Neuronal stem cell (in vitro differentiated cells): ENCODE data around the gene PRR29.
"Not testable (repeated sequence)": the region's sequence is repeated elsewhere in the genome, so short reads cannot be mapped to it uniquely, and the experiment has no call there.

Experiments
- DNase-seq: peaks from one replicate; pipeline ENCODE4 v3.0.0-alpha.2; 2013; ENCODE audit warnings: low spot score
- H2AFZ ChIP-seq: one replicate; pipeline ENCODE4 v1.6.1; 2013; ENCODE audit warnings: mild to moderate bottlenecking, low read length, inconsistent platforms
- H2AK5ac ChIP-seq: 2 replicates; pipeline ENCODE4 v1.6.1; 2013; ENCODE audit warnings: low read depth, mild to moderate bottlenecking, inconsistent platforms, low read length, moderate library complexity, mixed read lengths
- H2BK120ac ChIP-seq: 2 replicates; pipeline ENCODE4 v1.6.1; 2013; ENCODE audit warnings: low read depth, mild to moderate bottlenecking, inconsistent platforms, low read length, moderate library complexity, mixed read lengths
- H2BK12ac ChIP-seq: one replicate; pipeline ENCODE4 v1.6.1; 2013; ENCODE audit warnings: low read length, inconsistent platforms
- H2BK15ac ChIP-seq: 2 replicates; pipeline ENCODE4 v1.6.1; 2013; ENCODE audit warnings: mild to moderate bottlenecking, low read length, inconsistent platforms, mixed read lengths
- H2BK5ac ChIP-seq: one replicate; pipeline ENCODE4 v1.6.1; 2013; ENCODE audit warnings: inconsistent platforms, mild to moderate bottlenecking, low read length, moderate library complexity
- H3K14ac ChIP-seq: one replicate; pipeline ENCODE4 v1.6.1; 2013; ENCODE audit warnings: low read length, inconsistent platforms
- H3K18ac ChIP-seq: 2 replicates; pipeline ENCODE4 v1.6.1; 2013; ENCODE audit warnings: low read length, inconsistent platforms
- H3K23ac ChIP-seq: 2 replicates; pipeline ENCODE4 v1.6.1; 2013; ENCODE audit warnings: low read depth, mild to moderate bottlenecking, mixed read lengths, low read length, inconsistent platforms; ENCODE audit not compliant: poor library complexity
- H3K27ac ChIP-seq: replicated peaks from 3 replicates; pipeline ENCODE4 v1.5.1; 2013; ENCODE audit warnings: low read length, inconsistent platforms
- H3K27me3 ChIP-seq, 3 experiments: 2 replicates each; pipeline ENCODE4 v1.6.1; 2013; ENCODE audit warnings: low read length in 3 of 3, mild to moderate bottlenecking in 2 of 3, inconsistent platforms in 1 of 3, low read depth in 1 of 3, mixed read lengths in 1 of 3, moderate library complexity in 1 of 3; ENCODE audit not compliant: control insufficient read depth in 3 of 3, insufficient read depth in 3 of 3
- H3K36me3 ChIP-seq, 2 donors: replicated peaks in 1 of 2; 2 replicates each; pipeline ENCODE4 v1.6.1; 2013; ENCODE audit warnings: low read length in 2 of 2; ENCODE audit not compliant: control insufficient read depth in 2 of 2, insufficient read depth in 2 of 2
- H3K4ac ChIP-seq: 2 replicates; pipeline ENCODE4 v1.6.1; 2013; ENCODE audit warnings: inconsistent platforms, mild to moderate bottlenecking, low read length, moderate library complexity
- H3K4me1 ChIP-seq, 2 donors: 1 replicate in 1 of 2; 2 replicates in 1 of 2; pipeline ENCODE4 v1.6.1; 2013; ENCODE audit warnings: low read length in 2 of 2, low read depth in 1 of 2; ENCODE audit not compliant: control insufficient read depth in 2 of 2, insufficient read depth in 1 of 2
- H3K4me2 ChIP-seq: one replicate; pipeline ENCODE4 v1.6.1; 2013; ENCODE audit warnings: mild to moderate bottlenecking, low read length, inconsistent platforms; ENCODE audit not compliant: insufficient read depth, poor library complexity, severe bottlenecking
- H3K4me3 ChIP-seq, 2 donors: 2 replicates each; pipeline ENCODE4 v1.5.1; 2013; ENCODE audit warnings: low read length in 2 of 2, mild to moderate bottlenecking in 2 of 2, inconsistent platforms in 1 of 2, moderate library complexity in 1 of 2
- H3K79me1 ChIP-seq: one replicate; pipeline ENCODE4 v1.6.1; 2013; ENCODE audit warnings: low read depth, mild to moderate bottlenecking, inconsistent platforms, low read length, moderate library complexity
- H3K9ac ChIP-seq: one replicate; pipeline ENCODE4 v1.6.1; 2013; ENCODE audit warnings: mild to moderate bottlenecking, low read depth, low read length, inconsistent platforms; ENCODE audit not compliant: poor library complexity
- H3K9me3 ChIP-seq, 2 donors: replicated peaks in 1 of 2; 2 replicates each; pipeline versions ENCODE3 to v1.6.1; 2013; ENCODE audit warnings: low read length in 2 of 2, mild to moderate bottlenecking in 2 of 2, inconsistent platforms in 1 of 2, low read depth in 1 of 2, mixed read lengths in 1 of 2, moderate library complexity in 1 of 2; ENCODE audit not compliant: control insufficient read depth in 2 of 2, insufficient read depth in 1 of 2
- H4K8ac ChIP-seq: one replicate; pipeline ENCODE4 v1.6.1; 2013; ENCODE audit warnings: low read depth, mild to moderate bottlenecking, inconsistent platforms, low read length, moderate library complexity
- H4K91ac ChIP-seq: one replicate; pipeline ENCODE4 v1.6.1; 2013; ENCODE audit warnings: low read length, low read depth, mild to moderate bottlenecking, inconsistent platforms; ENCODE audit not compliant: poor library complexity
- WGBS, 2 donors: extraction: QIAGEN DNeasy Blood & Tissue Kit; methylation state at CpG; one replicate each; pipeline ENCODE4 v1.1.7; 2013; ENCODE audit warnings: missing lambda C conversion rate in 2 of 2, mixed read lengths in 1 of 2; ENCODE audit not compliant: insufficient read length in 2 of 2, insufficient replicate concordance in 1 of 2; ENCODE audit errors: extremely low coverage in 2 of 2; 5-methylcytosine and 5-hydroxymethylcytosine counted together

PRR29 gene

GRCh38 chr17:64007089-64007837 is 9.1 kb downstream of the PRR29 start:
- H3K9me3 ChIP-seq, H2BK12ac ChIP-seq, H2BK15ac ChIP-seq, H3K4me2 ChIP-seq, H2AK5ac ChIP-seq, H4K8ac ChIP-seq, H2BK120ac ChIP-seq, H3K23ac ChIP-seq, H4K91ac ChIP-seq, H2AFZ ChIP-seq, H2BK5ac ChIP-seq, DNase-seq, H3K9ac ChIP-seq, H3K27ac ChIP-seq, H3K4ac ChIP-seq, H3K79me1 ChIP-seq, H3K36me3 ChIP-seq, H3K14ac ChIP-seq, H3K4me1 ChIP-seq: not testable (repeated sequence)
- WGBS, 2 donors, result no CpG with 5 or more reads among the region's 5 CpGs
- Histone ChIP-seq H3K18ac (peak overlapping the region; percentile 40), H3K27me3 (peaks cover 0 to 33% (median 0%) of the 10 kb centered on the region in 3 experiments), H3K4me3 (peak overlapping the region in 1 of 2 donors; percentile 40)

- no peak overlapping the region for H3K14ac ChIP-seq
- H3K18ac ChIP-seq, result no peak overlapping the region
- H2AFZ ChIP-seq, result no peak overlapping the region
- H4K8ac ChIP-seq, result no peak overlapping the region
- no peak overlapping the region for H2BK5ac ChIP-seq
- no peak overlapping the region for H3K4me3 ChIP-seq
- H3K4me1 ChIP-seq, result peaks cover 0 to 5% of the 10 kb centered on the region in 2 donors
- WGBS, 2 donors, result no CpG with 5 or more reads among the region's 5 CpGs
- H2BK15ac ChIP-seq, result no peak overlapping the region
- H3K4me2 ChIP-seq, result no peak overlapping the region
- H2AK5ac ChIP-seq, result no peak overlapping the region
- H3K23ac ChIP-seq, result no peak overlapping the region
- H3K27ac ChIP-seq, result no peak overlapping the region
- no peak overlapping the region for H4K91ac ChIP-seq
- no peaks in the 10 kb centered on the region for H3K9me3 ChIP-seq
- DNase-seq, result no peak
- H3K36me3 ChIP-seq, result no peaks in the 10 kb centered on the region
- H2BK12ac ChIP-seq, result no peak overlapping the region
- peaks cover 0 to 33% (median 0%) of the 10 kb centered on the region in 3 experiments for H3K27me3 ChIP-seq
- no peak overlapping the region for H3K9ac ChIP-seq
- H2BK120ac ChIP-seq, result no peak overlapping the region
- no peak overlapping the region for H3K4ac ChIP-seq
- no peaks in the 10 kb centered on the region for H3K79me1 ChIP-seq
Measured at GRCh38 chr17:64007838-64008282, 9.7 kb downstream of the PRR29 start.

- Histone ChIP-seq H3K36me3 (no peaks in the 10 kb centered on the region), H3K4me2 (no peak overlapping the region), H3K18ac (no peak overlapping the region), H2AK5ac (no peak overlapping the region), H3K27me3 (peaks cover 0 to 33% (median 0%) of the 10 kb centered on the region in 3 experiments), H3K4ac (no peak overlapping the region), H4K8ac (no peak overlapping the region), H3K14ac (no peak overlapping the region), H2BK12ac (no peak overlapping the region), H3K4me3 (peak overlapping the region in 1 of 2 donors; percentile 23), H4K91ac (no peak overlapping the region), H2AFZ (no peak overlapping the region), H3K23ac (no peak overlapping the region), H3K9ac (no peak overlapping the region), H3K4me1 (peaks cover 0 to 5% of the 10 kb centered on the region in 2 donors), H3K9me3 (no peaks in the 10 kb centered on the region), H2BK15ac (no peak overlapping the region), H2BK120ac (no peak overlapping the region), H3K27ac (no peak overlapping the region), H2BK5ac (no peak overlapping the region), H3K79me1 (no peaks in the 10 kb centered on the region)
- WGBS, 2 donors, result no CpG with 5 or more reads among the region's 5 CpGs
- no peak for DNase-seq
Measured at GRCh38 chr17:64008346-64008745, 10.2 kb downstream of the PRR29 start.

- H4K8ac ChIP-seq, result no peak overlapping the region
- no peak overlapping the region for H3K4ac ChIP-seq
- no peak overlapping the region for H2BK12ac ChIP-seq
- H2BK5ac ChIP-seq, result no peak overlapping the region
- peaks cover 0 to 30% (median 0%) of the 10 kb centered on the region in 3 experiments for H3K27me3 ChIP-seq
- H3K27ac ChIP-seq, result no peak overlapping the region
- H2BK15ac ChIP-seq, result no peak overlapping the region
- no peaks in the 10 kb centered on the region for H3K9me3 ChIP-seq
- WGBS, 2 donors, result no CpG with 5 or more reads among the region's 4 CpGs
- no peaks in the 10 kb centered on the region for H3K36me3 ChIP-seq
- H3K4me1 ChIP-seq, result peaks cover 0 to 5% of the 10 kb centered on the region in 2 donors
- H2BK120ac ChIP-seq, result no peak overlapping the region
- H3K23ac ChIP-seq, result no peak overlapping the region
- no peak overlapping the region for H3K4me2 ChIP-seq
- H3K4me3 ChIP-seq, result peak overlapping the region in 1 of 2 donors; percentile 23
- DNase-seq, result no peak
- no peak overlapping the region for H3K18ac ChIP-seq
- H3K14ac ChIP-seq, result no peak overlapping the region
- H2AK5ac ChIP-seq, result no peak overlapping the region
- H4K91ac ChIP-seq, result no peak overlapping the region
- no peak overlapping the region for H3K9ac ChIP-seq
- no peaks in the 10 kb centered on the region for H3K79me1 ChIP-seq
- H2AFZ ChIP-seq, result no peak overlapping the region
Measured at GRCh38 chr17:64008830-64009229, 10.7 kb downstream of the PRR29 start.
